T-helper 9 cell (primary cell): Measurements from ENCODE around the gene EEF1A1.
"Not testable (repeated sequence)": the region's sequence is repeated elsewhere in the genome, so short reads cannot be mapped to it uniquely, and the experiment has no call there.

Experiments used
- DNase-seq: peaks from one replicate; pipeline ENCODE4 v3.0.0-alpha.2; 2020

EEF1A1 gene

GRCh38 chr6:73537677-73538076 lies 16.8 kb upstream of the EEF1A1 start:
- DNase-seq, result no peak

- no peak for DNase-seq
Measured at GRCh38 chr6:73534628-73535027, 13.8 kb upstream of the EEF1A1 start.

GRCh38 chr6:73532293-73532692 lies 11.5 kb upstream of the EEF1A1 start:
- DNase-seq, result no peak

- DNase-seq, result no peak
Measured at GRCh38 chr6:73528897-73529296, 8.1 kb upstream of the EEF1A1 start.

- DNase-seq, result no peak
Measured at GRCh38 chr6:73525546-73526330, 4.9 kb upstream of the EEF1A1 start.

- DNase-seq, result peak; percentile 66
Measured at GRCh38 chr6:73523434-73524123, 2.7 kb upstream of the EEF1A1 start.

GRCh38 chr6:73521351-73521985 lies 636 bp upstream of the EEF1A1 start:
- peak; percentile 59 for DNase-seq

GRCh38 chr6:73519926-73520687 lies 725 bp downstream of the EEF1A1 start:
- DNase-seq, result peak; percentile 72

GRCh38 chr6:73518982-73519881 lies 1.6 kb downstream of the EEF1A1 start:
- DNase-seq, result not testable (repeated sequence)

- not testable (repeated sequence) for DNase-seq
Measured at GRCh38 chr6:73518100-73518981, 2.5 kb downstream of the EEF1A1 start.

- DNase-seq, result no peak
Measured at GRCh38 chr6:73516514-73517489, 4.0 kb downstream of the EEF1A1 start.

- DNase-seq, result no peak
Measured at GRCh38 chr6:73515204-73515655, 5.6 kb downstream of the EEF1A1 start.

- no peak for DNase-seq
Measured at GRCh38 chr6:73514746-73515110, 6.1 kb downstream of the EEF1A1 start.

- DNase-seq, result no peak
Measured at GRCh38 chr6:73513496-73513854, 7.4 kb downstream of the EEF1A1 start.

- DNase-seq, result no peak
Measured at GRCh38 chr6:73511796-73512195, 9.0 kb downstream of the EEF1A1 start.

- DNase-seq, result no peak
Measured at GRCh38 chr6:73509851-73510250, 11.0 kb downstream of the EEF1A1 start.

GRCh38 chr6:73508776-73509175 lies 12.1 kb downstream of the EEF1A1 start:
- DNase-seq, result no peak

GRCh38 chr6:73506246-73506645 lies 14.6 kb downstream of the EEF1A1 start:
- no peak for DNase-seq

- DNase-seq, result not testable (repeated sequence)
Measured at GRCh38 chr6:73505705-73506104, 15.1 kb downstream of the EEF1A1 start.

- DNase-seq, result no peak
Measured at GRCh38 chr6:73505142-73505541, 15.7 kb downstream of the EEF1A1 start.
